NCI-H524 (cell line): ENCODE measurements around the gene SIRT7.
"Not testable (repeated sequence)": the region's sequence is repeated elsewhere in the genome, so short reads cannot be mapped to it uniquely, and the experiment has no call there.

ENCODE experiments used
- DNase-seq, 2 experiments: peaks; one replicate each; lab custom pipeline; 2025; lab: John Stamatoyannopoulos, UW

SIRT7 gene

DNA sequence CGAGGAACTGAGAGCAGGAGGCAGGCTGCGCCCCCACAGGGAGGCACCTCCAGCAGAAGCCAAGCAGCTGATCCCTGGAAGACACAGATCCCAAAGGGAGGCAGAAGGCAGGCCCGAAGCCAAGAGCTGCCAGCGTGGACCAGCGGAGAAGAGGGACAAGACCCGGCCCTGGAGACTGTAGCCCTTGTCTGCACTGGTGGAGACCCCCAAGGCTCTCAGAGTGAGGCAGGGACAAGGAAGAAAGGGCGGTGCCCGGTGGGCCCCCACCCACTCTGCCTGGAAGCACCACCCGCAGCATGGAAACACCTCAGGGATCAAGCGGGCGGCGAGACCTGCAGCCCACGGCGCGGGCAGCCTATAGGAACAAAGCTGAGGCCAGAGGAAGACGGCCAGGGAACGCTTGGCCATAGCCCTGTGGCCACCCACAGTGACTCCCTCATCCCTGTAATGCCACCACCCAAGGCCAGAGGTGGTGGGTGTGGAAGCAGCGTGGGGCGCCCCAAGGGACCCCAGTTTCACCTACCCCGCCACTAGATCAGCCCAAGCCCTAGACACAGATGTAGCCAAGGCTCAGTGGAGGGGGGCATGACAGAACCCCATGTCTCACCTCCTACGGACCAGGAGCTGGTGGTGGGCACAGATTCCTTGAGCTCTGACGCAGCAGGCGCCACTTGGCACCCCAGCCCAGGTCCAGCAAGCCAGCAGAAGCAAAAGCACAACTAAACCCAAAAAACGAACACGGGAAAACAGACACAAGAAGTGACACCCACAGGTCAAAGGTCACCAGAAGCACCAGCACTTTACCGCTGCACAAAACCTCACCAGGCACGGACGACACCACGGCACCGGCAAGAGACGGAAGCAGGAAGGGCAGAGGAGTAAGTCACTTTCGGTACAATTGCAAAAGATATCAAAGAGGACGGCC lies 2.9 kb upstream of the SIRT7 start:
- DNase-seq: no peak

DNA sequence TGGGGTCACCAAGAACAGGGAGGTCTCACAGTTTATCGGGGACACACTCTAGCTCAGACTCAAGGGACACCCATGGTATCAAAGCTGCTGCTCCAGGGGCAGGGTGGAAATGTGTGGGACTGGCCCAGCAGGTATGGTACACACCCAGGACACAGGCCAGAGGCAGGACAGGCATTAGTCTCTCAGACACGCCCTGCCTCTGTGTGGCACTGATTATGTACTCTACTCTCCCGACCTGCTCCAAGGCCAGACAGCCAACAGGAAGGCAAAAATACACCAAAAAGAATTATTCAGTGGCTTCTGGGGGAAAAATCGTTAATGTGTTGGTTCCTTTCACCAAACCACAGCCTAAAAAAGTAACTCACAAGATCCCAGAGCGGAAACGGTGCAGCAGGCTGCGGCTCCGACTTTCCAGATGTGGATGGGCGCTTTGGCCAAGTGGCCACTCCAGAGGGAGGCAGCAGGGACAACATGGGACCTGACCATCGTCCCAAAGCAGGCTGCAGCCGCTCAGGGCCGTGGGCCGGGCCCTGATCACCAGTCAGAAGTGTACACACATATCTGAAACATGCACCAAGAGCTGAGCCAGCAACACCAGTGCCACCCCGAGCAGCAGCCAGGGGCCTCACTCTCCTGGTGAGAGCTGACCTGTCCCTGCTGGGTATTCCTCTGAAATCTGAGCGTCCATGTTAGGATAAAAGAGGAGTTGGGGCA lies 1.0 kb upstream of the SIRT7 start:
- DNase-seq: no peak

DNA sequence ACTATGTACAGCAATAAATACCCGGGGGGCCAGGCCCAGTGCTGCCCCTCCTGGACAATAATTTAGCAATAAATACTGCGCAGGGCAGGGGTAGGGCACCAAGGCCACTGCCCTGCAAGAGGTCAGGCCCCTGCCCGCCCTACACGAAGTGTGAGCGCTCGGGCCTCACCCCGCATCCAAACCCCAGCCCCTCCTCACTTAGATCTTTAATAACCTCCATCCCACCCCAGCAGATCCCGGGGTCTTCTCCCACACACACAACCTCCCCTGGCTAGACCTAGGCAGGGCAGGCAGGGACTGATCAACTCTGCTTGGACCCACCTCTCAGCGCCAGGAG lies 325 bp upstream of the SIRT7 start:
- DNase-seq: not testable (repeated sequence)

DNA sequence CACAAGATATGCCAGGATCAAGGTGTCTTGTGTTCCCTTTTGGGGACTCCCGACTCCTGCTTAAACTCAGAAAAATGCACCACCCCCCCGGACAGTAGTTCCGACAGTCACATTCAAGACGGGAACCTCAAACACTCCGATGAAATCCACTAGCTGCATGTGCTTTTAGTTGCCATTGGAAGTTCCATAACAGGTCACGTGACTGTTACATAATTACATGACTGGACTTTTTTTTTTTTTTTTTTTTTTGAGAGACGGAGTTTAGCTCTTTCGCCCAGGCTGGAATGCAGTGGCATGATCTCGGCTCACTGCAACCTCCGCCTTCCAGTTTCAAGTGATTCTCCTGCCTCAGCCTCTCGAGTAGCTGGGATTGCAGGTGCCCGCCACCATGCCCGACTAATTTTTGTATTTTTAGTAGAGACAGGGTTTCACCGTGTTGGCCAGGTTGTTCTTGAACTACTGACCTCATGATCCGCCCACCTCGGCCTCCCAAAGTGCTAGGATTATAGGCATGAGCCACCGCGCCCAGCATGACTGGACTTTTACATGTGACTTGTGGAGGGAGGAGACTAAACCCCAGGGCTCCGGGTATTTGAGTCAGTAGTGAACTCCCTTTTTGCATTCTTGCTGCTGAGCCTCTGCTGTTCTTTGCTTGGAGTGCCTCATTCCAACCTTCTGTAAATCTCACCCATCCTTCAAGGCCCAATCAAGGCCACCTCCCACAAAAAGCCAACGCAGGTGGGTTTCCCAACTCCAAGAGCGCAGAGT lies 1.6 kb downstream of the SIRT7 start:
- no peak for DNase-seq

DNA sequence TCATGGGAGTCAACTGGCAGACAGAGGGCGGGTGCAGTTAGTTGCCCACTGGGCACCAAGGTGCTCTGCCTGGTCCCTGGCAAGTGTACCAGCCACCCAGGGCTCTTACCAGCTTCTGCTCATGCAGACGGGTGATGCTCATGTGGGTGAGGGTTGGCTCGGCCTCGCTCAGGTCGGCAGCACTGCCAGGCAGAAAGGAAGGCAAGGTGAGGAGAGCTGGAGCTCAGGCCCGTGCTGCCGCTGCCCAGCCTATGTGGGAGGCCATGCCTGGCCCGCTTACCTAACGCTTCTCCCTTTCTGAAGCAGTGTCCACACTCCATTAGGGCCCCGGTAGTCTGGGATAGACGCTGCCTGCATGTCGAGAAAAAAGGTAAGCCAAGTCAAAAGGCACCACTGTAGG lies 2.6 kb downstream of the SIRT7 start:
- DNase-seq: no peak

DNA sequence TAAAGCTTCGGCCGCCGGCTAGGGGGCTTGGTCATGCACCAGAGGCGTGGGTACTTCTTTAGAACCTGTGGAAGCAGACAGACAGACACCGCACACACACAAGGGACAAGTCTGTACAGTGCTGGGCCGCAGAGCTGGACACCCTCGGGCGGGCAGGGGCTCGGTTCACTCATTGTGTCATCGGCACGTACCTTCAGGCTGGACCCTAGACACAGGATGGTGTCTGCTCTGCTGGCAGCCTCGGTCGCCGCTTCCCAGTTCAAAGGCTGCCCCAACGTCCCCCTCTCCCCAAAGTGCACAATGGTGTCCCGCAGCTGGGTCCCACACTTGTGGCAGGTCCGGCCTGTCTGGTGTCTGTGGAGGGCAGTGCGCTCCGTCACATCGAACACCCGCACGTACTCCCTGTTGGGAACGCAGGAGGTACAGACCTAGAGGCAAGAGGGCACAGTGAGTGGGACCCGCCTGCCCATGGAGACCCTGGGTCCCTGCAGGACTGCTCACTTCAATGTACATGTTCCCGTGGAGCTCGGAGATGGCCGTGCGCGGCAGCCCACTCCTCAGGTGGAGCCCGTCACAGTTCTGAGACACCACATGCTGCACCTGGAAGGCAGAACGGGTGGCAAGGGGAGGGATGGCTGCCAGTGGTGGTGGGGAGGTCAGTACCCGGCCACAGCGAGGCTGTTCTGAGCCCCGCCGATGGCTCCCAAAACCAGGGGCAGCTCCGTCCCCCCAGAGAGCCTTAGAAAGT lies 3.7 kb downstream of the SIRT7 start:
- DNase-seq: no peak

DNA sequence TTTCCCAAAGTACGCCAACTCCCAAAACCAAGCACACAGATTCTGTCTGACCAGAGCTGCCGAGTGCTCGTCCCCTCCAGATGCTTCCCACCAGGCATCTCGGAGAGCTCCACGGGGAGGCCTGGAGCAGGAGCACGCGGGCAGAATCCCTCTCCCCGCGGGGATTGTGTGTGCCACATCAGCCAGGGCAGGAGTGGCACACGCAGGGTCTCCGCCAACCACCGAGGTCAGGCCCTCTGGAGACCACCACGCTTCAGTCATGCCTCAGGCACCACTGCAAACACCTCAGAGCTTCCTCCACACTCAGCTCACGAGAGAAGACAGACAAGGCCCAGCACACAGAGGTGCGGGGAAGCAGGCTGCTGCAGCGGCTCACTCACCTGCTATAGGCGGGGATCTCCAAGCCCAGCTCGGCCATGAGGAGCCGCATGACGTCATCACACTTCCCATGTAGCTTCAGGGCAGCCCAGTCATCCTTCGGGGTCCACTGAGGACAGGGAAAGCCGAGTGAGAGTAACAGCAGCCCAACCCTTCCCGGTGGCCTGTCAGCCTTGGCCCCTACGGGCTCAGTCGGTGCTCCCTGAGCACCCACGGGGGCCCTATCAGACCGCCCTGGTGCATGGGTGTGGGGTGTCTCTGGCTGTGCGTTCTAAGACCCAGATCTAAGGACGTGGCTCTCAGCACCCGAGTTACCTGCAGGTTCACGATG lies 4.4 kb downstream of the SIRT7 start:
- DNase-seq: no peak

DNA sequence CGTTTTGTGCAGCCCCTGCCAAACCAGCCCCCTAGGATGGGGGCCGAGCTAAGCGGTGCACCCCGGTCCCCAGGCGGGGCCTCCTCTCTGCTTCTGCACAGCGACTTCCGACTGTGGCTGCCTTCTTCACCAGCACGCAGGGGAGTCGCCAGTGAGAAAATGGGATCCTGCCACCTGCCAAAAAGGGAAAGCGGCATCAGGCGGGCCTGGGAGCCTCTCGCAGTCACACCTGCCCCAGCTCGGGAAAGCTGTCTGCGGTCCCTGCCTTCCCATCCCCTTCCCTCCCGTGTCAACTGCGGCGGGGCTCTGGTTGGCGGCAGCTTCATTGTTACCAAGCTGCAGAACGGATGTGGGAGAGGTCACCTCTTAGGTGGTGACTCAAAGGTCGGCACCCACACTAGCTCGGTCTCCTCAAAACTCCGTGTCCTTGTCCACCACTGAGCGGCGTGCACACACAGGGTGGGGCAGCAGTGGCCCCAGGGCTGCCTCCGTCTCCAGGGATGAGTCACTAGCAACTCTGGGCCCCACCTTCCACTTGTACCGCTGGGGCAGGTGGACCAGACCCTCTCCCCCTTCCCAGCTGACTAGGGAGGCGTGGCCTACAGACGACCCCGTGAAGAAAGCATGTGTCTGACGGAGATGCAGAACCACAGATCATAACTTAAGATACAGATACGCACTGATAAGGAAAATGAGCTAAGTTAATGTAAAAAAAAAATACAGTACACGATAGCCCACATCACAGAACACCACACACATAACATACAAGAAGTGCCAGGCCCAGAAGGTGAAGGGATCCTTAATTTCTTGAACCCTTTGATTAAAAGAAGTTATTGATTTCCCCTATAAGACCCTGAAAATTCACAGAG lies 5.3 kb downstream of the SIRT7 start:
- no peak for DNase-seq

DNA sequence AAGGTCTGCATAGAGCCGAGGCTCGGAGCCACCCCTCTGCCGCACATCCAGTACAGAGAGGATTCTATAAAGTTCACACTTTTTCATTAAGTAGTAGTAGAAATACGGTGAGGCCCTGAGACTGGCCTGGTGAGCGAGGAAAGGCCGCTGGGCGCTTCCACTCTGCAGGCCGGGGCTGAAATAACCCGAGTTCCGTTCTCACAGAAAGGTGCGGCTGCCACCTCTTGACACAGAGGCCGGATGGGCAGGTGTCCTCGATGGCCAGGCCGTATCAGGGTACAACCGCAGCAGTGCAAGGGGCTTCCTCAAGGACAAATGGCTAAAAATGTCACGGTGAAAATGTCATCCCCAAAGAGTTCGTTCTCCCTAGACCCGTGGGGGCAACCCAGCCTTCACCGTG lies 6.0 kb downstream of the SIRT7 start:
- DNase-seq: no peak

DNA sequence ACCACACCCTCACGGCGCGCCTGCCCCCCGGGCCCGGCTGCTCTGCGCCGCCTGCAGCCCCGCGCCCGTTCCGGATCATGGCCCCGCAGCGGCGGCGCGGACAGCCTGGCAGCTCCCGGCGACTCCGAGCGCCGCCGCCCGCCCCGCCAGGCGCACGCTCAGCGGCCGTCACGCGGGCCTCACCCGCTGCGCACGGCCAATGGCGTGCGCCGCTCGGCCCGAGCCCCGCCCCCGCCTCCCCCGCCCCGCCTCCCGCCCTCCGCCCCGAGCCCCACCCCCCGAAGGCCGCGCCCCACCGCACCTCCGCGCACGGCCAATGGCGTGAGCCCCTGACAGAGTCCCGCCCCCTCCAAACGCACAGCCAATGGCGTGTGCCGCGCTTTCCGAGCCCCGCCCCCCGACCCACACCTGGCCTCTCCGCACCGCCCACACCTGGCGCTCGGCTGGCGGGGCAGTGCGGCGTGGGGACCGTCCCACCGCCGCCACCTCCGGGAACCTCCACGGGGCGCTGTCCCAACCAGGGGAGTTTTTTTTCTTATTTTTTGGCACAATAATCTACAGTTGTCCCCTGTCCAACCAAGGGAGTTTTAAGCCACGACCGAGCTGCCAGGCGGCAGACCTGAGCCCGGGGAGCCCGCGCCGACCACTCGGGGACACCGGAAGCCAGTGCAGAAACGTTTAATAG lies 6.6 kb downstream of the SIRT7 start, which contains the start of gene PCYT2:
Gene PCYT2 (minus strand): TSS at position 123 of the 685 bp plus-strand sequence. CDS start 44 bp downstream, at position 79.
- DNase-seq: peak; percentile 89 to 94

DNA sequence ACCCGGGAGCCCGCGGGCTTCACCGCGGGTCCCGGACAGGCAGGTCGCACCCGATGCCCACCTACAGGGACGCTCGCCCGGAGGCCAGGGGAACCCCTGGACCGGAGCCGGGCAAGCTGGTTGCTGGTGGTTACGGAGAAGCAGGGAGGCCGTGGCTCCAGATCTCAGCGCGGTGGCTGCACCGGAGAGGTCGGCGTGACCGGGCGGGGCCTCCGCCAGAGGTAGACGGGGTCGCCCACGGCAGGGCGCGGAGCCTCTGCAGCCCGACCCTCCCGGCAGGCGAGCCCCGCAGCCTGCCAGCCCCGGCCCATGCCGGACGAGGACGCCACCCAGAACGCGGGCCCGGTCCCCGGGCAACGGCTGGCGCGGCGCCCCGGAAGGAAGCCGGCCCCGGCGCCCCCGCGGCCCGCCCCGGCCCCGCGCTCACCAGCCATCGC lies 7.1 kb downstream of the SIRT7 start:
- DNase-seq: no peak

DNA sequence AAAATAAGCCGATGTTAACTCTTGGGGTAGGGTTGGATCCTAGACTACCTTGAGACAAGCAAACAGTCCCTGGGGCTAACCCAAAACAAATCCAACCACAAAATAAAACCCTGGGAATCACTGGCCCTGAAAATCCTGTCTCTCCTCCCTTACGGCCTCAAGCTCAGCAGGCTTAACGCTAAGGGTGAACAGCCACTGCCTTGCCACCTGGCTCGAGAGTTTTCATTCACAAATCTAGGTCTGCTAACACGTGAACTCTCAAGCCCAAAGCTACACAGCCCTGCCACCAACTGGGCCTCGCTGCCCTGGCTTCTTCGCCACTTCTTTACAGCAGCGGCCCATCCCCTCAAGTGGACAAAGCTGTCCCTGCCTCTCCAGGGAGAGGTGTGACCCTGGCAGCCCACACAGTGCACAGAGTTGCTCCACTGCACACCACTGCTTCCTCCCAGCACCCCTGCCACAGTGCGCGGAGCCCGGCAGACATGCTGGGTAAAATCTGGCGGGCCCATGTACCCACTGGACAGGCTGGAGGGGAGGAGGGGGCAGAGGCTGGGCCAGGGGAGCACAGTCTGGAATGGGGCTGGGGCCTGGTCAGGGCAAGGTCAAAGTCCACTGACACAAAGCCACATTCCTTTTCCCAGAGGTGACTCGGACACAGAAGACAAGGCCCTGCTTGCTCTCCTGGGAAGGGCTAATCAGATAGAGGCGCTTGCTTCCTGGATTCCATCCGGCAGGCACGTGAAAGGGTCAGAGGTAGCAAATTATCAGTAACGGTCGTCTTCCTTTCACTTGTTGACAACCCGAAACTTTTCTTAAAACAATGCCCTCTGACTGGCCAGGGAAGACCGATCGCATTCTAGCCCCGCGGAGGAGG lies 7.8 kb downstream of the SIRT7 start:
- DNase-seq: peak in 1 of 2 experiments; percentile 45

DNA sequence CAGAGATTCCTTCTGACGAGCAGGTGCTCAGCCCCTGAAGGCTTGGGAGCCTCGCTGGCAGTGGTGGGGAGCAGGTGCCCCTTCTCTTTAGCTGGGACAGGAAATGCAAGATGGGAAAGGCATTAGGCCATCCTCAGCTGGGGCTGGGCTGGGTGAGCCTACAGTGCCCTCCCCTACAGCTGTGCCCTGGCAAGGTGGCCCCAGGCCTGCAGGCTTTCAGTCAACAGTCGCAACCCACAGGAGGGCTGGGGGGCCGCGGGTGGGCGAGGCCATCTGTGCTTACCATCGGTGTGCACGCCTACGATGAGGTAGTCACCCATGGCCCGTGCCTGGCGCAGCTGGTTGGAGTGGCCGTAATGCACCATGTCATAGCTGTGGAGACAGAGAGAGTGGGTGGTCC lies 8.7 kb downstream of the SIRT7 start:
- no peak for DNase-seq

DNA sequence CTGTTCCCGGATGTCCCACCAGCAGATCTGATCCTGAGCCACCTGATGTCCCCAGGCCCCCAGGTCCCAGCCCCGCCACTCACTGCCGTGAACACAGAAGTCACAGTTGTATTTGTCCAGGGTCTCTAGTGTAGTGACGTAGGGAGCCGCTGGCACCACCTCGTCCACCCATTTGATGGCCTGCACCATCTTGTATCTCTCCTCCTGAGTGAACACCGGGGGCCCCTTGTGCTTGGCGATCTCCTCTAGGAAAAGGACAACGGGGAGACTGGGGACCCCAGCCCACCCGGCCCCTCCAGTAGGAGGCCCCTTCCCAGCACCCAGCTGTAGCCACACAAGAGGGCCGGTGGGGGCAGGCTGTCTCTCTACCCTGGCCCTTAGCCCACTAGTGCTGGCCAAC lies 9.2 kb downstream of the SIRT7 start:
- DNase-seq: no peak

DNA sequence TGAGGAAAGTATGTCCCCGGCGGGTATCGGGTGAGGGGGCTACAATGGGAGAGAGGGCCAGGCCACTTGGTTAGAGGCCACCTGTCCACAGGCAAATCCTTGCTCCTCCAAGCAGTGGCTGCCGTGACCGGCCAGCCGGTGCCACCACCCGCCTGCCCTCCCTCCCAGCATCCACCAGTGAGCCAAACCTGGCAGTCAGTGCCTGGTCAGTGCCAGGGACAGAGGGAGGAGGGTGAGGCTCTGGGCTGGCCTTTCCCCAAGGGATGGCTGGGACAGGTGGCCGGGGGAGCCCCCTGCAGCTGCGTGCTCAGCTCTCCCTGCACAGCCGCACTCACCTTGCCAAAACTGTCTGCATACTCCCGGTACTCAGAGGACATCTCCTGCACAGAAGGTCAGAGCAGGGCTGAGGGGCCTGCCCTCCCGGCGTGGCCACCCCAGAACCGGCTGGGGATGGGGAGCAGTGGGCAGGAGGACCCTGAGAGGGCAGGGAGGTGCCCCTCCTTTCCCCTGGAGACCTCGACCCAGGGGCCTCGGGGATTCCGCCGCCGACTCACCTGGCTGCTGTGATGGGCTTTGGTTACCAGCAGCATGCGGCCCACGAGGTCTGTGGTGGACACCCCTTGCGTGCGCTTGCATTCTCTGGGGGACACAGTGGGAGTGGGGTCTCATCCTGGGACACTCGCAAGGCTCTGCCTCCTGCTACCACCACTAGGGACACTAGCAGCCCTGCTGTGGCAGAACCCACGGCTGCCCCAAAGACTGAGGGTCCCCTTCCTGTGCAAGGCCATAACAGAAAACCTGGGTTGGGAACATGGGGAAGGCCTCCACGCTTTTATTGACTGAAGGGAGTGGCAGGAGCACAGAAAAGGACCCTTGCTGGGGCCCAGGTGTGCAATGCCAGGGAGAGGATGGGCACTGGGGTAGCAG lies 10.5 kb downstream of the SIRT7 start:
- no peak for DNase-seq

DNA sequence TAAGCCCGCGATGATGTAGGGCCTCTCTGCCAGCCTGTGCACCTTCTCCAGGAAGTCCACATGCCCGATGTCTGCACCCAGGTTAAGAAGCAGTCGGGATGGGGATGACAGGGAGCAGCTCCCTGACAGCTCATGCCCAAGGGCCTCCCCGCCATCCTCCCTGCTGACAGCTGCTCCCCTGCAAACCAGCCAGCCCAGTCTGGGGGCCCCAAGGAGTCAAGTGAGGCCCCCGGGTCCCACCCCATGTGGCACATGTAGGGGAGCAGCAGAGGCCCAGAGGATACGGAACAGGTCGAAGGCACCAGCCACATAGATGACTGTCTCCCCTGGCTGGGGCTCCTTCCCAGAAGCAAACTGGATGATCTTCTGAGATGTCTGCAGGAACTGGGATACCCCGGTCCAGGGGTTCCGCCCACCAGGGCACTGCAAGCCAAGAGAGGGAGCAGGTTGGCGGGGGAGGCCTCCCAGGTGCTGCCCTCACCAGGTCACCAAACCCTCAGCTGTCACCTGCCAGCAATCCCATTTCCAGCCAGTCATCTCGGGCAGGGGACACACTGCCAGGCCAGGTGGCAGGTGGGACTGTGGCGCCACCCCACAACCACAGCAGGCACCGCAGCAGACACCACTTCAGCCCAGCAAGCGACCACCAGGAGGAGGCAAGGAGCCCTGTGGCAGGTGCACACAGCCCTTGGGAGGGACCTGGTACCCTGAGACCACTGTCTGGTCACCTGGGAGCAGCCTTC lies 11.3 kb downstream of the SIRT7 start:
- DNase-seq: no peak

DNA sequence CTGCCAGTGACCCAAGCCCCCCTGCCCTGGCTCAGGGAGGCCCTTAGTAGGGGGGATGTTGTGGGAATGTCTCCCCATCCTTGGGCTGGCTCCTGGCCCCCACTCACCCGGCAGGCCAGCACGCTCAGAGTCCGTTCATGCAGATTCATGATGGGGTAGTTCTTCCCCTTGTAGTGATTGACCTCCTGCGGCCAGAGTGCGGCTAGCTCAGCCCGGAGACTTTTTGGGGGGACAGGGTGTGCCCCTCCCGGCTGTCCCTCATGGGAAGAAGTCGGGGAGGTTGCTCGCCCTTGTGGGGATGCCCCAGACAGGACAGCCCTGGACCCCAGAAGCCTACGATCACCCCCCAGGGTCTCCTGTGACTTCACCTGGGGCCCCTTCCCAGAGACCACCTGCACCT lies 12.0 kb downstream of the SIRT7 start:
- DNase-seq: no peak
